SJSA1 (cell line): ENCODE results near the gene CLSTN3. TPM values are rescaled to one million over a fixed set of nuclear protein-coding genes. Genes with fewer than 3 reads are reported as not detected.
A peak's percentile ranks its signal among the peaks of the same experiment; 100 is the strongest.

ENCODE experiments used
- DNase-seq, 2 experiments: peaks; one replicate each; pipeline ENCODE4 v3.0.0-alpha.2; 2015 to 2020; ENCODE audit warnings: low spot score in 2 of 2, low read depth in 1 of 2
- H3K27ac ChIP-seq: fragments of 250-450 bp; sonication (Bioruptor Pico); 2 replicates; pipeline ENCODE4 v1.5.1; 2020; ENCODE audit warnings: mild to moderate bottlenecking, moderate library complexity
- H3K27me3 ChIP-seq: fragments of 250-450 bp; sonication (Bioruptor Pico); replicated peaks from 2 replicates; pipeline ENCODE4 v1.5.1; 2020; ENCODE audit warnings: mild to moderate bottlenecking, moderate library complexity
- H3K36me3 ChIP-seq: fragments of 250-450 bp; sonication (Bioruptor Pico); 2 replicates; pipeline ENCODE4 v1.5.1; 2020; ENCODE audit warnings: mild to moderate bottlenecking
- H3K4me1 ChIP-seq: fragments of 250-450 bp; sonication (Bioruptor Pico); replicated peaks from 2 replicates; pipeline ENCODE4 v1.6.1; 2021; ENCODE audit warnings: mild to moderate bottlenecking
- H3K4me3 ChIP-seq: fragments of 250-450 bp; sonication (Bioruptor Pico); 2 replicates; pipeline ENCODE4 v1.5.1; 2020; ENCODE audit warnings: mild to moderate bottlenecking
- H3K9me3 ChIP-seq: fragments of 250-450 bp; sonication (Bioruptor Pico); replicated peaks from 2 replicates; pipeline ENCODE4 v1.5.1; 2020; ENCODE audit warnings: mild to moderate bottlenecking
- total RNA-seq: library from RNA; depleted of rRNA; stranded (reverse); fragments of >200 nt; shearing (Covaris generic); gene quantifications from 2 replicates; pipeline ENCODE4 v1.2.3, GENCODE V29; 2014

Gene CLSTN3
- total RNA-seq, 1 experiment from 2014 or later, result 0.82 TPM

DNA sequence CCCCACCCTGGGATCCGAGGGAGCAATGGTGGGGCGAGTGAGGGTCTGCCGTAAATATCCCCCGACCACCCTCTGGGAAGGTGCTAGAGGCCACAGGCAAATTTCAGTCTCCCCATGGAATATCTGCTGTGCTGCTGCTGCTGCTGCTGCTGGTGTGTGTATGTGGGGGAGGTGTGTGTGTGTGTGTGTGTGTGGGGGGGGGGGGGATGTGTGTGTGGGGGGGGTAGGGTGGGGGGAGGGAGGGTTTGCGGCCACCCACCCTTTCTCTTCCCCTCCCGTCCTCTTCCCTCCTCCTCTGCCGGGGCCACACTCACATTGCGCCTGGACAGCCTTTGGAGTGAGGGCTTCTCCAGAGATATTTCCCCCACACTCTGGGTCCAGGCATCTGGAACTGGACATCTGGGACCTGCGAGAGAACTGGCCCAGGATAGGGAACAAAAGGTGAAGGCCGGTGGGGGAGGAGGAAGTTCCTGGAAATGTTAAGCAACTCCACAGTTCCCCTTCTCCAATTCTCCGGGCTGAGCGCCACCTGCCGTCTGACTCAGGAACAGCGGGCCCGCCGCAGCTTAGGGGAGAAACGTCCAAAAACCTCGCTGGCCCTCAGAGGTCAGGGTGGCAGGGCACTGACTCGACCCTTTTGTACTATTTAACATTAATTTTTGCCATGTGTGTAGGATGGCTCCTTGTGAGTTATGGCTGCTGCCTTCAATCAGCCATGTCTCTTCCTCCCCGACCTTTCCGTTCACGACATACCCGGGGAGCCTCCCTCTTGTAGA lies 21.2 kb upstream of the CLSTN3 start, which contains the start of gene C1RL:
TSS of gene C1RL (minus strand) at position 419 of the 776 bp plus-strand sequence. CDS start at position 385, 34 bp downstream.
- Histone ChIP-seq H3K27ac (peak within 1 kb of the TSS; percentile 76), H3K4me3 (peak within 1 kb of the TSS; percentile 43), H3K27me3 (no peaks in the 10 kb centered on the region), H3K4me1 (peaks cover 10% of the 10 kb centered on the region), H3K9me3 (peaks cover 3% of the 10 kb centered on the region; the same call in 1 of the 2 replicates), H3K36me3 (no peaks in the 10 kb centered on the region)
- peak; percentile 85 for DNase-seq

DNA sequence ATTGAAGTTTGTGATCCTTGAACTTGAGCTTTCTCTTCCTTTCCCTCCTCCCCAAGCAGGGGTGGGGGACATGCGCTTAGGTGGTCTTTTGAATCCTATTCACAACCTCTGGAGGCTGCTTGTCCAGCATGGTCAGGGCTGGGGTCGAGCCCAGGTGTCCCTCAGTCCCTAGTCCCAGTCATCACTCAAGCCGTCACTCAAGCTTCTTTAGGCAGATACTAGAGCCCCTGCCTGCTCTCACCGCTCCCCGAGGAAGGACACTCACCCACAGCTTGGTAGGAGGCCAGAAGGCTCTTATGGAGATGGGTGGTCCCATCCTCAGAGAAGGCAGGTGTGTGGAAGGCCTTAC lies 20.6 kb upstream of the CLSTN3 start:
- Histone ChIP-seq H3K27me3 (no peaks in the 10 kb centered on the region), H3K9me3 (peaks cover 3% of the 10 kb centered on the region; the same call in 1 of the 2 replicates), H3K36me3 (no peaks in the 10 kb centered on the region), H3K4me3 (no peak overlapping the region), H3K4me1 (peaks cover 10% of the 10 kb centered on the region), H3K27ac (no peak overlapping the region)
- no peak for DNase-seq

DNA sequence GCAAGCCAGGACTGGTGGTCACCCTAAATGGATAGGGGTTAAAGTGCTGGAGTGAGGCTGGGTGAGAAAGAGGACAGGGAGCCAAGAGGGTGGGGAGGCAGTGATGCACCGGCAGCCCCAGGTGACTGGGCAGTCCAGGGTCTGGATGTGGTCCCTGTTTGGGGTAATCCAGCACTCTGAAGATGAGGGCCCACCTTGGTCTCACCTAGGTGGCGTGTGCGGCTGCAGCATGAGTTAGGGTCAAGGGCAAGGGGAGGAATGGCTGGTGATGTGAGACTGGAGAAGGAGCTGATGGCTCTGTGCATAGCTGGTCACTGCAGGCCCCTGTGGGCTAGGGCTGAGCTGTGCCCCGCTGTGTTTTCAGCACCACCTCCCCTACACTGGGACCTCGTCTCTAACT lies 19.5 kb upstream of the CLSTN3 start:
- Histone ChIP-seq H3K4me3 (no peak overlapping the region), H3K27me3 (no peaks in the 10 kb centered on the region), H3K4me1 (peaks cover 10% of the 10 kb centered on the region), H3K9me3 (peaks cover 3% of the 10 kb centered on the region; the same call in 1 of the 2 replicates), H3K27ac (no peak overlapping the region), H3K36me3 (no peaks in the 10 kb centered on the region)
- DNase-seq, result no peak

DNA sequence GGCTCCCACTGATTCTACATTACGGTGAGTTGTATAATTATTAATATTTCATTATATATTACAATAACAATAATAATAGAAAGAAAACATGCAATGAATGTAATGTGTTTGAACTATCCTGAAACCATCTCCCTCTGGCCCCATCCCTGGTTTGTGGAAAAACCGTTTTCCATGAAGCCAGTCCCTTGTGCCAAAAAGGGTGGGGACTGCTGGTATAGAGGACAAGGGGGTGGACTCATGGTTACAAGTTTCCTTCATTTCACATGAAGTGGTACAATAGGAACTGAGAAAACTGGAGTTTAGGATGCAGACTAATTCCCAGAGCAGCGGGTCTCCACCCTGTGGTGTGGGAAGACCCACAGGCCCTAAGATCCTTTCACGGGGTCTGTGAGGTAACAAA lies 18.1 kb upstream of the CLSTN3 start:
- Histone ChIP-seq H3K4me3 (no peak overlapping the region), H3K9me3 (no peaks in the 10 kb centered on the region), H3K27ac (no peak overlapping the region), H3K27me3 (no peaks in the 10 kb centered on the region), H3K4me1 (peaks cover 10% of the 10 kb centered on the region), H3K36me3 (no peaks in the 10 kb centered on the region)
- DNase-seq, result no peak

DNA sequence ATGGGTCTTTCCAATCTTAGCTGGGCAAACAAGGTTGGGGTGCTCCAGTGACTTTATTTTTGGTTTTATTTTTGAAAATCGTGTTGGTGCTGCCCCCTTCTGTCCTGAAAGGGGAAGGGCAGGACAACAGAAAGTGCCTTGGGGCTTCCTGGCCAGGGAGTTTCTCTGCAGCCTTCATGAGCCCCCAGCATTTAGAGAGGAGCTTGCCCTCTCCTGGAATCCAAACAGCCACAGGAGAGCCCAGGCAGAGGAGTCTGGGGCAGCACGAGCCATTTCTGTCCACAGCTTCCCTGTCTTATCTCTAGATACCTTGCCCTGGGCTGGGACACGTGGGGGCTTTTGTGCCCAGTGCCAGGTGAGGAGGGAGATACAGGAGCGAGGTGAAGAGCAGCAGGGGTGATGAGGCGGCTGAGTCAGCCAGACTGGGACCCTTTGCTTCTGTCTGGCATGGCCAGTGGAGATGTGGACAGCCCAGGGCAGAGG lies 16.7 kb upstream of the CLSTN3 start:
- no peaks in the 10 kb centered on the region for H3K9me3 ChIP-seq
- no peaks in the 10 kb centered on the region for H3K27me3 ChIP-seq
- peaks cover 3% of the 10 kb centered on the region for H3K4me1 ChIP-seq
- H3K27ac ChIP-seq, result no peak overlapping the region
- DNase-seq, result peak in 1 of 2 experiments; percentile 51
- no peak overlapping the region for H3K4me3 ChIP-seq
- H3K36me3 ChIP-seq, result no peaks in the 10 kb centered on the region

GRCh38 chr12:7114008-7114407 lies 16.2 kb upstream of the CLSTN3 start:
- Histone ChIP-seq H3K36me3 (no peaks in the 10 kb centered on the region), H3K27me3 (no peaks in the 10 kb centered on the region), H3K27ac (no peak overlapping the region), H3K4me1 (no peaks in the 10 kb centered on the region; the same call in 1 of the 2 replicates), H3K4me3 (no peak overlapping the region), H3K9me3 (no peaks in the 10 kb centered on the region)
- DNase-seq, result no peak

- H3K27ac ChIP-seq, result no peak overlapping the region
- no peaks in the 10 kb centered on the region for H3K27me3 ChIP-seq
- DNase-seq, result no peak
- no peaks in the 10 kb centered on the region for H3K9me3 ChIP-seq
- no peaks in the 10 kb centered on the region for H3K36me3 ChIP-seq
- H3K4me1 ChIP-seq, result no peaks in the 10 kb centered on the region
- H3K4me3 ChIP-seq, result no peak overlapping the region
Measured at GRCh38 chr12:7114851-7115250, 15.3 kb upstream of the CLSTN3 start.

GRCh38 chr12:7116196-7116595 lies 14.0 kb upstream of the CLSTN3 start:
- Histone ChIP-seq H3K27me3 (no peaks in the 10 kb centered on the region), H3K9me3 (no peaks in the 10 kb centered on the region), H3K4me1 (no peaks in the 10 kb centered on the region), H3K36me3 (no peaks in the 10 kb centered on the region), H3K4me3 (no peak overlapping the region), H3K27ac (no peak overlapping the region)
- no peak for DNase-seq

- no peaks in the 10 kb centered on the region for H3K36me3 ChIP-seq
Measured at GRCh38 chr12:7116916-7117315, 13.3 kb upstream of the CLSTN3 start.

DNA sequence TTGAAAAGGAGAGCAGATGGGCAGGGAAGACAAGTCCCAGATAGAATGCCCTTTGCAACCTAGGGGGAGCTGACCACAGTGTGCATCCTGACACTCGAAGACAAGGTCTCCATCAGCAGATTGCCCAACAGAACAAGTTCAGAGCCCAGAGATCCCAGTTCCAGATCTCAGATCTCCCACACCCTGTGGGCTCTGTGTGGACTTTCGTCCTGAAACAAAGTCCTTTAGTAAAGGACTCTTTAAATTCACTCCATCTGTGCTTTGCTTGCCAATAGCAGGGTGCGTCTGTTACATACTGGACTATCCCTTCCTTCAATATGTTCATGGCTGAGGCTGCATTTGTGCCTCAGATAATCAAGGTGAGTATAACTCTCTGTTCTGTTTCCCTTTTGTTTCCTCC lies 12.5 kb upstream of the CLSTN3 start:
- Histone ChIP-seq H3K27me3 (no peaks in the 10 kb centered on the region), H3K4me3 (no peak overlapping the region), H3K9me3 (no peaks in the 10 kb centered on the region), H3K36me3 (no peaks in the 10 kb centered on the region), H3K4me1 (no peaks in the 10 kb centered on the region), H3K27ac (no peak overlapping the region)
- no peak for DNase-seq

More at GRCh38 chr12:7116916-7117315, 13.3 kb upstream of the CLSTN3 start:
- no peaks in the 10 kb centered on the region for H3K9me3 ChIP-seq
- no peaks in the 10 kb centered on the region for H3K27me3 ChIP-seq
- no peak for DNase-seq
- no peak overlapping the region for H3K27ac ChIP-seq
- no peaks in the 10 kb centered on the region for H3K4me1 ChIP-seq
- H3K4me3 ChIP-seq, result no peak overlapping the region

DNA sequence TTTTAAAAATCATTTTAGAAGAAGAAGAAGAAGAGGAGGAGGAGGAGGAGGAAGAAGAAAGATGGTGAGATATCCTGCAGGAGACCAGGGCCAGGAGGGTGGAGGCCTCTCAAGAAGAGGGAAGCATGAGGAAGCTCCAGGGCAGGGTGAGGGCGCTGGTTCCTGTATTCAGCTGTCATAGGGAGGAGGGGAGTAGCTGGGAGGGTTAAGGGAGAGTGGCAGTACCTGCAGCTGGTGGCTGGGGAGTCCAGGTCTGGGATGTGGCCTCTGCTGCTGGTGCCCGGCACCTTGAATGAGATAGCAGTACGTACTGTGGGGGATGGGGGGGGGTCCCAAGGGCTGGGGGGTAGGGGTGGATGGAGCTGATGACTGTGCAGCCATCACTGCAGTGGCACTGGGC lies 11.3 kb upstream of the CLSTN3 start:
- Histone ChIP-seq H3K4me3 (no peak overlapping the region), H3K27ac (no peak overlapping the region), H3K4me1 (no peaks in the 10 kb centered on the region), H3K9me3 (no peaks in the 10 kb centered on the region), H3K27me3 (no peaks in the 10 kb centered on the region), H3K36me3 (no peaks in the 10 kb centered on the region)
- no peak for DNase-seq

DNA sequence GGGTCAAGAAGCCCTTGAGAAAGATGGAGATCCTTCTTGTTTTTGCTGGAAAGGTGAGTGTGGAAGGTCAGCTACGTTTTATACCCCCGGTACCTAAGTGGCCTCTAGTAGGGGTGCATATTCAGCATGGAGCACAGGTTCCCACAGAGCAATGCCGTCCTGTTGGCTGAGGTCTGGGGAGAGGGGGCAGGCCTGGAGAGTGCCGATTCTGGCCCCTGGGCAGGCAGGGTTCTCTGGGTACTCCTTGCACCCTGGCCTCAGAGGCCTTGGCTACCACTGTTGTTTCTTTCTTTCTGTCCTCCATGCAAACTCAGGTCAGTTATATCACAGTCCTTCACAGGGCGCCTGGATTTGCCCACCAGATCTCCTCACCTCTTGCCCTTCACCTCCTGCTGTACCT lies 10.0 kb upstream of the CLSTN3 start:
- Histone ChIP-seq H3K9me3 (no peaks in the 10 kb centered on the region), H3K4me1 (no peaks in the 10 kb centered on the region), H3K27ac (no peak overlapping the region), H3K27me3 (0 out of 2 replicates have a peak, but pooled peaks cover 8% of the 10 kb centered on the region), H3K36me3 (no peaks in the 10 kb centered on the region), H3K4me3 (no peak overlapping the region)
- no peak for DNase-seq

GRCh38 chr12:7121324-7121723 lies 8.8 kb upstream of the CLSTN3 start:
- H3K27me3 ChIP-seq, result peaks cover 12% of the 10 kb centered on the region
- no peak overlapping the region for H3K4me3 ChIP-seq
- no peaks in the 10 kb centered on the region for H3K9me3 ChIP-seq
- no peaks in the 10 kb centered on the region for H3K36me3 ChIP-seq
- H3K27ac ChIP-seq, result no peak overlapping the region
- H3K4me1 ChIP-seq, result no peaks in the 10 kb centered on the region
- no peak for DNase-seq

DNA sequence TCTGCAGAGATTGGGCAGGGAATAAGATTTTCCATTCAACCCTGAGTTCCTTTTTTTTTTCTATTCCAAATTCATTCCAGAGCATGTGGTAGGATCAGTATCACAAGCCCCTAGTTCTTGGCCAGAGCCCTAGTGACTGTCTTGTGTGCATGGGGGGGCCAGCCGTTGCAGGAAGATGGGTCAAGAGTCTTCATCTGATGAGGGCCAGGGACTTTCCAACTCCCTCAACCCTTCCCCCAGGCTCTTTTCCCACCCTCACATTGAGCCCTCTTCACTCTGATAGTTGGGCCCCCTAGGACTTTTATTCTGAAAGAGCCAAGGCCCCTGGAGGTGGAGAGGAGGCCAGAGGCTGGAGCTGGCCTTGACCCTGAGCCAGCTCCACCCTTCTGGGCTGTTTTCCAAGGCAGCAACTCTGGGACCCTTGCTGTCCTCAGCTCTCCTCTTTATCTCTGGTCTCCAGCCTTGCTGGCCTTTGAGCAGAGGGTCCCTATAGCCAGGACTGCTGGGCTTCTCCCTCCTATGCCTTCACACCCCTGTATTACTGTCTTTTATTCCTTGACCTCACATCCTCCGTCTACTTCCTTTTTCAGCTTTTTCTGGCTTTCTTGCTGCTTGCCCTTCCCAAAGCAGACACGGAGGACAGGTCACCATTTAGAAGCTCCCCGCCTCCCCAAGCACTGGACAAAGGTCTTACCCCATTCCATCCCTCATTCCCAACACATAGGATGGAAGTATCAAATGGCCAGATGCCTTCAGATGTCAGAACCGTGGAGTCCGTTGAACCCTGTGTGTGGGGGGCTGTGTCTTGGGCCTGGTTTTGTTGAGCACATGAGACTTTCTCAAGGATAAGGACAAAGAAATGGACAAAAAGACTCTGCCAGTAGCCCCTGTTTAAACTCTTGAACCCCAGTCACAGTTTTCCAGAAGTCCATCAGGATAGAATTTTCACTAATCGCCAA lies 7.1 kb upstream of the CLSTN3 start:
- peaks cover 12% of the 10 kb centered on the region for H3K27me3 ChIP-seq
- H3K36me3 ChIP-seq, result no peaks in the 10 kb centered on the region
- H3K9me3 ChIP-seq, result no peaks in the 10 kb centered on the region
- H3K4me3 ChIP-seq, result no peak overlapping the region
- H3K27ac ChIP-seq, result no peak overlapping the region
- no peaks in the 10 kb centered on the region for H3K4me1 ChIP-seq
- no peak for DNase-seq
